HG03558 (cell line): Measurements from ENCODE around the gene MAP2K3.
"Not testable (repeated sequence)": the region's sequence is repeated elsewhere in the genome, so short reads cannot be mapped to it uniquely, and the experiment has no call there.

Experiments used
- ATAC-seq: cut with Tn5 transposase; IDR thresholded peaks from one replicate; pipeline ENCODE4 v1.9.1; 2021; ENCODE audit warnings: moderate number of reproducible peaks; ENCODE audit not compliant: unreplicated experiment; ENCODE audit errors: extremely low read depth

Gene MAP2K3

GRCh38 chr17:21320430-21320829 lies 35.9 kb downstream of the MAP2K3 start:
- ATAC-seq = not testable (repeated sequence)

- ATAC-seq = not testable (repeated sequence)
Observed at GRCh38 chr17:21321061-21321460, 36.5 kb downstream of the MAP2K3 start.

GRCh38 chr17:21321744-21322191 lies 37.3 kb downstream of the MAP2K3 start:
- not testable (repeated sequence) for ATAC-seq

GRCh38 chr17:21323257-21324111 lies 39.0 kb downstream of the MAP2K3 start:
- not testable (repeated sequence) for ATAC-seq

- ATAC-seq = not testable (repeated sequence)
Observed at GRCh38 chr17:21324741-21325140, 40.2 kb downstream of the MAP2K3 start.

DNA sequence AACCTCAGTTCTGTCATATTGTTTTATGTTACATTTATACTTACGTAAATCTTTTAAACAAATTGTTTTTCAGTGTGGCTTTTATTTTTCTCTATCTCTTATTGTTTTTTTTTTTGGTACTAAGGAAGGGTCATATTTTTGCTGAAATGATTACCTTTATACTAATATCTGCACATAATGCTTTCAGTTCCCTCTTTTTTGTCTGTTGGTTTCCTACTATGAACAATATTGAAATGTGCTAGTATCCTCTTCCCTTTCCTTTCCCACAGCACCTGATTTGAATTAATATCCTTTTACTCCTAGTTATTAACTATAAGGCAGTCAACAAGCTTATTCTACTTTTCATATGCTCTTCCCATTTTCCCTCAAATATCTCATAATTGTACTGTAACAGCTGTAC lies 43.4 kb downstream of the MAP2K3 start:
- not testable (repeated sequence) for ATAC-seq

- not testable (repeated sequence) for ATAC-seq
Observed at GRCh38 chr17:21328778-21329177, 44.3 kb downstream of the MAP2K3 start.

DNA sequence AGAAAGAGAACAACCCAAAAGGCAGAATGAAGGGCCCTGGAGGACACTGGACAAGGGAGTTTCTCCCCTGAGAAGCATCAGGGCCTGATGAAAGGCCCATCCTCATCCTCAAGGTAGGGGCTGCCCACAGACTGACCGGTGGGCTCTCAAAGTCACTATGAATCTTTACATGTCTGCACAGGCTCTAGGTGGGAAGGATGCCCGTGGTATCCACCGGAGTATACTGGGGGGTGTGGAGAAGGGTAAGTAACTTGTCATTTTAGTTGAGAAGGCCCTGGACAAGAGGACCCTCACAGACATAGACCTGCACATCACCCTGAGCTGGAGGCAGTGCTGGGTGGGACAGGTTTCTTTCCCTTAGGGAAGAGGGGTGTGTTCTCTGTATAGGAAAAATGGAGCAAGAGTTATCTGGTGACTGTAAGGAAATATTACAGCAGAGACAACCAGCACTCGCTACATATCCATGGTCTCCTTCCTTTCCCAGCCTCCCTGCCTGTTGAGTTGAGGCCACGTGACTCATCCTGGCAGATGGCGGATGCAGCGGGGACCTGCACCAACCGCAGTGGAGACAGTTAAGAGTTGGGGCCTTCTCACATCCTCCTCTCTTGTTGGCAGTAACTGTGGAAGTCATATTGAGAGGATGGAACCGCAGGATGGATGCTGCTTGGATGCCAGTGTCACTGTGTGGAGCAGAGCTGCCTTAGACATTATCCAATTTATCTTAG lies 46.1 kb downstream of the MAP2K3 start:
- ATAC-seq = no peak

DNA sequence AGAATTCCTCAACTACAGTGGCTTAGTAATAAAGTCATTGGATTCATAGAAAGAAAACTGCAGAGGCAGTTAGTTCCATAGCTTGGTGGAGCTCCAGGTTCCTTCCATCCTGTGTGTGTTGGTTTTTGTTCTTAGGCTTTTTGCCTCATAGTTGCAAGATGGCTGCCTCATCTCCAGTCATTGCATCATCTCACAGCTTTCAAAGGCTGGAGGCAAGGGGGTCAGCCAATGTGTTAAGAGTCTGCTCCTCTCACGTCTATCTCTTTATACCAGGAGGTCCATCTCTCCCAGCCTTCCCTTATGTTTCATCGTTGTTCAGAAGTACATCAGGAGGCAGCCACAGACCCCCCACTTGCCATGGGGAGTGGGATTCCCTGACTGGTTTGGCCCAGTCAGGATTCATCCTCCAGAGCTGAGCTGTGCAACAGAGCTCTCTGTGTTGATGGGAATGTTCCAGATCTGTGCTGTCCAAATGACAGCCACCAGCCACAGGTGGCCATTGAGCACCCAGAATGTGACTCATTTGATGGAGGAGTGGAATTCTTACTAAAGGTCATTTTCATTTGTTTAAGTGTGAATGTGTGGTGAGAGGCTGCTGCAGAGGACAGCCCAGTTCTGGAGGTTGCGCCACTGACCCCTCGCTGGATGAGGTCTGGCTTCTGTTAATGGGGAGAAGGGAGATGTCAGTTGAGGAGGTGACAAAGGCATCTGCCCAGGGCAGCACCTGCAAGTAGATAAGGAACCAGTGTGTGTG lies 52.2 kb downstream of the MAP2K3 start:
- not testable (repeated sequence) for ATAC-seq

DNA sequence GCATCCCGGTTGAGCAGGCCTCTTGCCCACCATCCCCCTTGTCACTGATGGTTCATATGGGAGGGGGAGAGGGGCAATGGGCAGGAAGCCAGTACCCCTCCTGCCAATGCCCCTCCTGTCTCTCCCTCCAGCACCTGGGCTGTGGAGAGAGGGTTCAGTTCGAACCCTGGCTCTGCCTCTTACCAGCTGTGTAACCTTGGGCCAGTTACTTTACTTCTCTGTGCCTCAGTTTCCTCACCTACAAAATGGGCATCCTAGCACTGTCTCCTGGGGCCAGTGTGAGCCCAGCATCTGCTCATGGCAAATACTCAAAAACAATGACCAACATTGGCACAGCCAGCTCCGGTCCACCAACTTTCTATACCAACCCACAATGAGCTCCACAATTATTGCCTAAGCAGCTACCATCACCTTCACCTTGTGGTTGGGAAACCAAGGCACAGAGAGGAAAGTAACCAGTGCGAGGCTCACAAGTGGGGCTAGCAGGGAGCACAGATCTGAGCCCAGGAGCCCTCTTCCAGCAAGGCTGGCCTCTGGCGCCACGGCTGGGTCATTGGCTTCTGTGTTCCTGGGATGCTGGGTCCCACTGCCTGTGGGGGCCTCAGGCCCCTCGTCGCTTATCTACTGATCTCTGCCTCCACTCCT lies 53.6 kb downstream of the MAP2K3 start:
- ATAC-seq = not testable (repeated sequence)

DNA sequence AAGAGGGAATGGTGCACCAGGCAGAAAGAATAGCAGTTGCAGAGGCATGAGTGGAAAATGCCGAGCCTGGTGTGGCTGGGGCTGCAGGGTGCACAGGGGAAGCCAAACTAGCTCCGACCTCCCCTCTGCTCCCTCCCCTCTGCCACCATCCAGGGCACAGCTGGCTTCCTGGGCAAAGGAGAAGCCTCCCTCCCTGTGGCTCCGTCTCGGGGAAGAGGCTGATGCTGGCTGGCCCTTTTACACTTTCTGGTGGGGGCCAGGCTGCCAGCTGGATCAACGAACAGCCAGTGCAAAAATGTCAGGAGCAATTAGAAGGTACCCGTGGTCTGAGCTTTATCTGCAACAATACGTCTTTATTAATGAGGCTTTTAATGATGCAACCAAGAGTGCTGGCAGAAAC lies 54.5 kb downstream of the MAP2K3 start:
- ATAC-seq = no peak

- not testable (repeated sequence) for ATAC-seq
Observed at GRCh38 chr17:21339571-21339970, 55.1 kb downstream of the MAP2K3 start.

DNA sequence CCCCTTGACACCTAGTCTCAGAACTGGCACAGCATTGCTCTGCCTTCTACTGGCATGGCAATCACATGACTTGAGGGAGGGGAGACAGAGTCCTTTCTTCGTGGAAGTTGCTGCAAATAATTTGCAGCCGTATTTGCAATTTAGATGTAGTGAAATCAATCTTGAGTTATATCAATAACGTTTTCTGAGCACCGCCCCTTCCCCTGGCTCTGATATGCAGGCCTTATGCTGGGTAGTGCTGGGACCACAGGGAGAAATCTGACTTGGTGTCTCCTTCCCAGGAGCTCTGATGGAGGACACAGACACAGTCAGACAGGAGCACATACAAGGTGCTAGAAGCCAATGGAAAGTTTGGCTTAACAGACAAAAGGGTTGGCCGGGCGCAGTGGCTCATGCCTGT lies 55.9 kb downstream of the MAP2K3 start:
- not testable (repeated sequence) for ATAC-seq

- ATAC-seq = not testable (repeated sequence)
Observed at GRCh38 chr17:21341279-21341678, 56.8 kb downstream of the MAP2K3 start.

DNA sequence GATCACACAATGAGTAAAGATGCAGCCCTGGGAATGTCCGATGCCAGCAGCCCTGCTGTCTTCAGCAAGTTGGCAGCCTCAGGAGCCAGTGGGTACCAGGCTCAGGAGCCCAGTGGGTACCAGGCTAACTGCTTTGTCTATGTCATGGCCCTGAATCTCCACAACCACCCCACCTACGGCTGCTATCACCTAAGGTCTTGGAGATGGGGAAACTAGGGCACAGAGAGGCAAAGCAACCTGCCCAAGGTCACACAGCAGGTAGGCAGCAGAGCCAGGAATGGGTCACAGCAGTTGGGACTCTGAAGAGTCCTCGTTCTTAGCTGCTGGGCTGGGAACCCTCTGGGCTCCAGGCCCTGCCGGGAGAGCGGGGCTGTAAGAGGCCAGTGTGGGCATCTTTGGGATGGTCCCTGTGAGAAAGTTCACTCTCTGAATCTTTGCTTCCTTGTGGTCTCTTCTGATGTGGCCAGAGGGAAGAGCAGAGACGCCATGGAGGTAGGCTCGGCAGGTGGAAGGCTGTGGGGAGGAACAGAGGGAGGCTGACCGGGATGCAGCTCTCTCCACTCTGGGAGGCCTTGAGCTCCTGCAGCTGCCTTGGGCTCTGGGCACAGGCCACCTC lies 57.5 kb downstream of the MAP2K3 start:
- ATAC-seq = not testable (repeated sequence)

GRCh38 chr17:21343061-21343949 lies 58.8 kb downstream of the MAP2K3 start:
- ATAC-seq = not testable (repeated sequence)

GRCh38 chr17:21344801-21345200 lies 60.3 kb downstream of the MAP2K3 start:
- not testable (repeated sequence) for ATAC-seq

DNA sequence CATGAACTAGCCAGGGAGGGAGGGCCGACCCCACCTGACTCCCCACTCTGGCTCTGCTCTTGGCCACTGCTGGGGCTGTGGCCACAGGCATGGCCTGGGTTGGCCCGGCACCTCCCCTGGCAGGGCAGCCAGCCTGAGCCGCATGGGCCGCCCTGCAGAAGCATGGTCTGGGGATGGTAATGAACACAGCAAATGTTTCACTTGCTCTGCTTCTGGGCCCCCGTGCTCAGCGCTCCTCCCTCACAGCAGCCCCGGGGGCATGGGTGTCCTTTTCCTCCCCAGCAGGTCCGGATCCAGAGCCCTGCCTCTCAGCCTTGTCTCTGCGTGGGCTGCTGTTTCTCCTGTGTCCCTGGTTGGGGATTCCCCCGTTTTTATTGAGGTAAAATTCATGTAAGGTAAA lies 60.7 kb downstream of the MAP2K3 start:
- no peak for ATAC-seq

- not testable (repeated sequence) for ATAC-seq
Observed at GRCh38 chr17:21346107-21346506, 61.6 kb downstream of the MAP2K3 start.
